Measurements from ENCODE around the gene TXNDC17.

DNA sequence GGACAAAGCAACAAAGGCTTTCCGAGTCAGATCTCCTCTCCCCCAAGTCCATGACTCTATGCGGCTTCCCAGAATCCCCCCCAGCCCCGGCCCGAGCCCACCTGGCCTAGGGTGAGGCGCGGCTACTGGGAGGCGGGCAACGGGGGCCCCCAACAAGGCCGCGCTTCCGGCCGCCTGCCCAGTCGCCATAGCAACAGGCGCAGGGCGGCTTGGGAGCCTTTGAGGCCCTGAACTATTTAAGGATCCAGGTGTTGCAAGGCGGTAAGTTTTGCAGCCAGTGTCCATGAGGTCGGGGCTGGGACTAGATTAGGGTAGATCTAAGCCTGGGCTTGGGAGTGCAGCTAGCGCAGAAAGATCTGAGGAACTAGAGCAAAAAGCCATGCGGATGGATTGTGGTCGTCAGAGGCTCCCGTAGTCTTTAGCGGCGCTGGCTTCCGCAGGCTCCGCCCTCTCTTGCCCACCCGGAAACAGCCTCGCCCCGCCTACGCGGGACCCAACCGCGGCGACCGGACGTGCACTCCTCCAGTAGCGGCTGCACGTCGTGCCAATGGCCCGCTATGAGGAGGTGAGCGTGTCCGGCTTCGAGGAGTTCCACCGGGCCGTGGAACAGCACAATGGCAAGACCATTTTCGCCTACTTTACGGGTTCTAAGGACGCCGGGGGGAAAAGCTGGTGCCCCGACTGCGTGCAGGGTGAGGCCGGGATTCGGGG lies at the start of gene TXNDC17, which contains the start of gene KIAA0753:
- no peak for TF ChIP-seq RARB (CRISPR knock-in tag; IDR thresholded peaks at IDR 0.05)
- TF ChIP-seq CREB5 (CRISPR knock-in tag; IDR thresholded peaks at IDR 0.05; ENCODE audit: low read depth) = no peak
- TF ChIP-seq ZFP3 (CRISPR knock-in tag; IDR thresholded peaks at IDR 0.05) = peak; percentile 53; the same call in 1 of the 2 replicates
- TF ChIP-seq ARNTL (CRISPR knock-in tag; IDR thresholded peaks at IDR 0.05; ENCODE audit: borderline replicate concordance, low read depth) = no peak
- peak; percentile 18; the same call in 1 of the 2 replicates for TF ChIP-seq PATZ1 (CRISPR knock-in tag; IDR thresholded peaks at IDR 0.05; ENCODE audit: borderline replicate concordance)
- no peak for TF ChIP-seq ZFP30 (CRISPR knock-in tag; IDR thresholded peaks at IDR 0.05)
- TF ChIP-seq CSRNP3 (CRISPR knock-in tag; IDR thresholded peaks at IDR 0.05) = no peak

All from SK-N-SH treated with all-trans-retinoic acid at 6 μM for 48 hours (cell line).